GM19025 (cell line): Measurements from ENCODE around the gene PAK2.
"Not testable (repeated sequence)": the region's sequence is repeated elsewhere in the genome, so short reads cannot be mapped to it uniquely, and the experiment has no call there.

Source experiments
- ATAC-seq: cut with Tn5 transposase; IDR thresholded peaks from one replicate; pipeline ENCODE4 v1.9.1; 2021; ENCODE audit warnings: mild to moderate bottlenecking, low read depth, moderate library complexity; ENCODE audit not compliant: unreplicated experiment

Gene PAK2

DNA sequence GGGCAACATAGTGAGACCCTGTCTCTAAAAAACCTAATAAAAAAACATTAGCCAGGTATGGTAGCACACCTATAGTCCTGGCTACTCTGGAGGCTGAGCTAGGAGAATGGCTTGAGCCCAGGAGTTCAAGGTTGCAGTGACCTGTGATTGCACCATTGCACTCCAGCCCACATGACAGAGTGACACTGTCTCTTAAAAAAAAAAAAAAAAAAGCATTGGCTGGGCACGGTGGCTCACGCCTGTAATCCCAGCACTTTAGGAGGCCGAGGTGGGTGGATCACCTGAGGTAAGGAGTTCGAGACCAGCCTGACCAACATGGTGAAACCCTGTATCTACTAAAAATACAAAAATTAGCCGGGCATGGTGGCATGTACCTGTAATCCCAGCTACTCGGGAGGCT is 99.7 kb downstream of the PAK2 start:
- not testable (repeated sequence) for ATAC-seq

DNA sequence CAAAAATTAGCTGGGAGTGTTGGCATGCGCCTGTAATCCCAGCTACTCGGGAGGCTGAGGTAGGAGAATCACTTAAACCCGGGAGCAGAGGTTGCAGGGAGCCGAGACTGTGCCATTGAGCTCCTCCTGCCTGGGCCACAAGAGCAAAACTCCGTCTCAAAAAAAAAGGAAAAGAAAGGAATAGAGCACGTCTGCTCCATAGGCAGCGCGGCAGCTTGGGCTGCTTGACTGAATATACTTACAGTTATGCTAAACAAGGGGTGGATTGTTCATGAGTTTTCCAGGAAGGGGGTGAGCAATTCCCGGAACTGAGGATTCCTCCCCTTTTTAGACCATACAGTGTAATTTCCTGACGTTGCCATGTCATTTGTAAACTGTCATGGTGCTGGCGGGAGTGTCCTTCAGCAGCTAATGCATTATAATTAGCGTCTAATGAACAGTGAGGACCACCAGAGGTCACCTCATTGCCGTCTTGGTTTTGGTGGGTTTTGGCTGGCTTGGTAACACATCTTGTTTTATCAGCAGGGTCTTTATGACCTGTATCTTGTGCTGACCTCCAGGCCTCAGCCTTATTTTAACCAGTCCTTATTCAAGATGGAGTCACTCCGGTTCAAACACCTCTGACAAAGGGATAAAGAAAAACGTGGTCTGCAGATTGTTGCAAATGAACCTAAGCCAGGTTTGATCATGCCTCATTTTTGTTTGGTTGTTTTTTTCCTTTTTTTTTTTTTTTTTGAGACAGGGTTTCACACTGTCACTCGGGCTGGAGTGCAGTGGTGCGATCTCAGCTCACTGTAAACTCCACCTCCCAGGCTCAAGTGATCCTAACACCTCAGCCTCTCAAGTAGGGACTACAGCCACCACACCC is 103.1 kb downstream of the PAK2 start:
- no peak for ATAC-seq

DNA sequence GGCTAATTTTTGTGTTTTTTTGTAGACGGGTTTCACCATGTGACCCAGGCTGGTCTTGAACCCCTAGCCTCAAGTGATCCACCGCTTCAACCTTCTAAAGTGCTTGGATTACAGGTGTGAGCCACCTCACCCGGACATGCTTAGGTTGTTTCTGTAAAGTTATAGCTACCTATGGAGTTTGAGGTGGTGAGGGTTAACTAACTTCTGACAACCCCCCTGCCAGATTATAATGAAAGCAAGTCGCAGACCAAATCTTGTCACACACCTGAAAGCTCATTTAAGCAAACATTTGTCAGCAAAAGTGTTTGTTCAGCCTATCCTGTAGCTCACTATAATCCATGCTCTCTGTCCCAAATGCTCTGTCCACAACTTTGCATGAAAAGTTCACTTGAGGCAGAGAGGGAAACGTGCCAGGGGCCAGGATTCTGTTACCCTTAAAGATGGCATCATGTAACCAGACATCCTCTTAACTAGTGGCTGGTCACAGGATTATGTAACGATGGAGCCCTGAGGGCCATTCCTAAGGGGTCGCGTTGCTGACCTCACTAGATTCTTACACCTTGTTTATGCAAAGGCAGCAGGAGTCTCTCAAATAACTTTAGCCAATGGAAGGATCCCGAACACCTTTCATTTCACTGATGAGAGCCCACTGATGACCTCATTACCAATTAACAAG is 103.9 kb downstream of the PAK2 start:
- no peak for ATAC-seq

DNA sequence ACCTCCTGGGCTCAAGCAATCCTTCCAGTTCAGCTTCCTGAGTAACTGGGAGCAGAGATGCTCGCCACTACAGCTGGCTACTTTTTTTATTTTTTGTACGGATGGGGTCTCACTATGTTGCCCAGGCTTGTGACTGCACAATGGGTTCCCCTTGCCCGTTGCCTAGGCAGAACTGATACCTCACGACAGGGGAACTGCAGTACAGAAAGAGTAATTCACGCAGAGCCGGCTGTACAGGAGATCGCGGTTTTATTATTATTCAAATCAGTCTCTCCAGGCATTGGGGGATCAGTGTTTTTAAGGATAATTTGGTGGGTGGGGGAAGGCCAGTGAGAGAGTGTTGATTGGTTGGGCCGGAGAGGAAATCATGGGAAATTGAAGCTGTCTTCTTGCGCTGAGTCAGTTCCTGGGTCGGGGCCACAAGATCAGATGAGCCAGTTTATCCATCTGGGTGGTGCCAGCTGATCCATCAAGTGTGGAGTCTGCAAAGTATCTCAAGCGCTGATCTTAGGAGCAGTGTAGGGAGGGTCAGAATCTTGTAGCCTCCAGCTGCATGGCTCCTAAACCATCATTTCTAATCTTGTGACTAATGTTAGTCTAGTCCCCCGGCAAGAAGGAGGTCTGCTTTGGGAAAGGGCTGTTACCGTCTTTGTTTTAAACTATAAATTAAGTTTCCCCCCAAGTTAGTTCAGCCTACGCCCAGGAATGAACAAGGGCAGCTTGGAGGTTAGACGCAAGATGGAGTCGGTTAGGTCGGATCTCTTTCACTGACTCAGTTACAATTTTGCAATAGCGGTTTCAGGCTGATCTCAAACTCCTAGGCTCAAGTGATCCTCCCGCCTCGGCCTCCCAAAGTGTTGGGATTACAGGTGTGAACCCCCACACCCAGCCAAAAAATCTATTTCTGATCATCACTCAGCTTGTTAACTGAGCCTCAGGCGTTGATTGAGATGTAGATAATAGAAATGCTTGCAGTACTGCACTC is 104.9 kb downstream of the PAK2 start:
- ATAC-seq, result not testable (repeated sequence)

DNA sequence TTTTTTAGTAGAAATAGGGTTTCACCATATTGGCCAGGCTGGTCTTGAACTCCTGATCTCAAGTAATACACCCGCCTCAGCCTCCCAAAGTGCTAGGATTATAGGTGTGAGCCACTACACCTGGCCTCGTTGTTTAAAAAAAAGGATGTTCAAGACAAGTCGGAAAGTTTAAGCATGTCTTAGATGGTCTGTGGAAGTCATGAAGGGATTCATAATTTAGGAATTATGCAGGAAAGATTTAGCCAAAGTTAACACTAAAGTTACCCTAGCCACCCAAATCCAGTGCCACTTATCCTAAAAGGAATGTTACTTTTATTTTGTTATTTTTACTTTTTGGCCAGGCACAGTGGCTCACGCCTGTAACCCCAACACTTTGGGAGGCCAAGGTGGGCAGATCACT is 108.7 kb downstream of the PAK2 start:
- not testable (repeated sequence) for ATAC-seq

DNA sequence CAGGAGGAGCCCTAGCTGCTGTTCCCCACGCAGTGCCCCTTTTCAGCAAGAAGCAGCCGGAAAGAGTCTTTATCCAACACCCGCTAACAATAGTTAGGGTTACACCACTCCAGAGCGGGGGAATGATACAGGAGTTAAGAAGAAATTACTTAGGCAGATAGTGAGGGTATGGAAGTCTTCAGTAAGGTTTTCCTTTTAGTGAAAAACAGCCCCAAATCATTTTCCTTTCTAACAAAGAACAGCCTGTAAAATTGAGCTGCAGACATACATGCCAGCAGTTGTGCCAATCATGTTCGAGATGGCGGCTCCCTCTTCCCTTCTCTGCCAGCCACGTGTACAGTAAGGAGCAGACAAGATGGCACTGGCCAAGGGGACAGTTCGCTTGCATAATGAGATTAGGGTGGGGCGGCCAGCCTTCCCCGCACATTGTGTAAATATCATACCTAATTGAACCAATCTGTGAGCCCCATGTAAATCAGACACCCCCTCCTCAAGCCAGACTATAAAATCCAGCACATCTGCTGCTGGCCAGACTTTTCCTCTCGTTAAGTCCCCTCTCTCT is 109.6 kb downstream of the PAK2 start:
- ATAC-seq, result no peak

DNA sequence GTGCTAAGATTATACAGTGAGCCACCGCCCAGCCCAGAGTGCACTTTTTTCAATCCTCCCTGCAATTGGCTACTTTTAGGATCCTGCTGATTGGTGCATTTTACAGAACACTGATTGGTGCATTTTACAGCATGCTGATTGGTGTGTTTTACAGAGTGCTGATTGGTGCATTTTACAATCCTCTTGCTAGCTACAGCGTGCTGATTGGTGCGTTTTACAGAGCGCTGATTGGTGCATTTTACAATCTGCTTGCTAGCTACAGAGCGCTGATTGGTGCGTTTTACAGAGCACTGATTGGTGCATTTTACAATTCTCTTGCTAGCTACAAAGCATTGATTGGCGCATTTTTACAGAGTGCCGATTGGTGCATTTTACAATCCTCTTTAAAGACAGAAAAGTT is 123.3 kb downstream of the PAK2 start:
- not testable (repeated sequence) for ATAC-seq

DNA sequence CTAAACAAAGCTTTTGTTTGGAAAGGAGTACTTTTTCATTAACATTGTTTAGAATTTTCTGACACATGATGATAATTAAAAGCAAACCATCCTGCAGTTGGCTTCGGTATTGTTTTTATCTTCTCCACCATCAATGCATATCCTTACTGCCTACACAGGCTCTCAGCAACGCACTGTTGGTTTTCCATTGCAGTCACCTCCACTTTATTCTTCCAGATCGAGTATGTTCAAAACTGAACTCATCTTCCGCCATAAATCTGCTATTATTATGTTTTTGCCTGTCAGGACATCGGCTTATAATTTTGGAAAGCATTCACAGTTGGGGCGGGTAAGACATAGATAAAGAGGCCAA is 127.5 kb downstream of the PAK2 start:
- ATAC-seq, result no peak

DNA sequence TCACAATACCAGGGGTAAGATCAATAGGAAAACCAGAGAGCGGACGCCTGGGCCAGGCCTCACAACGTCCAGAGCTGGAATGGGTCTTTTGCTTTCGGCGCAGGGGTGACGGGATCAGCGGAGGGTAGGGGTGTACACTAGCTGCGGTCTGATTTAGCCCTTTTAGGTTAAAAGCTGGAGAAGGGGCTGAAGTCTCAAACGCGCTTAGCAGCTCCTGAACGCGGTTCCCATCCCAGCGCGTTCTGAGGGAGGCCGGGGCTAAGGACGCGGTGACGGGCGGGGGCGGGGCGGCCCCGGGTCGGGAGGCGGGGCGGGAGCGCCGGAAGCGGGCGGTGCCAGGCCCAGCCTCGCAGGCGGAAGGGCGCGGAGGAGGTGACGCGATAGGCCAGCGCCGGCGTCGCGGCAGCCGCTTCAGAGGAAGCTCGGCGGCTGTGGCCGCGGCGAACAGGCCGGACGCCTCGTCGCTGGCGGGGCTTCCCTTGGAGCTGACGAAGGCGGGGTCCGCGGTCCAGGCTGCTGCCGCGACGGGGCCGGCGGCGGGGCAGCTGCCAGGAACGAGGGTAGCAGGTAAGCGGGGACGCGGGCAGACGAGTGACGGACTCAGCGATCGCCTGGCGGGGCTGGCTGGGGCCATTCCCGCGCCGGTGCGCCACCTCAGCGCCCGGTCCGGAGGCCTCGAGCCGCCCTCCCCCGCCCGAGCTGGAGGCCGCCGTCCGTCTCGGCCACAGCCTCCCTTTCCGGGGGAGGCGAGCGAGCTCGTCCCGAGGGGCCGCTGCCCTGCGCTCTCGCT is 128.0 kb downstream of the PAK2 start, which contains the start of gene SENP5:
Gene SENP5, plus strand, starts transcription at position 414 of the 790 bp plus-strand sequence. CDS start 17,262 bp downstream, outside the sequence.
- peak; percentile 87 for ATAC-seq

DNA sequence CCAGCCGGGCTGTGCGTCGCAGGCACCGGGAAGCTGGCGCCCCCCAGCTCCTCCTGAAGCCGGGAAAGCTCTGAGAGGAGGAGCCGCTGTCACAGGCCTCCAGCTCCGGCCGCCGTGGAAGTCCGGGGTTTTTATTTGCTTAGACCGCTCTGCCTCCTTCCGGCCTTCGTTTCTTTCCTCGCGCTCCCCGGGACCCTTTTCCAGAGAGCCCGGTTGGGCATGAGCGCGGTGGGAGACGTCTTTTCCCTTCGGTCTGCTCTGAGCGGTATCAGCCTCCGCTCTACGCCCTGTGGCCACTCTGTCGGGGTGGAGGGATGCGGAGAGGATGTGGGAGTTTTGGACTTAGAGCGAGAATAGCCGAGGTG is 128.6 kb downstream of the PAK2 start:
- ATAC-seq, result peak; percentile 22

DNA sequence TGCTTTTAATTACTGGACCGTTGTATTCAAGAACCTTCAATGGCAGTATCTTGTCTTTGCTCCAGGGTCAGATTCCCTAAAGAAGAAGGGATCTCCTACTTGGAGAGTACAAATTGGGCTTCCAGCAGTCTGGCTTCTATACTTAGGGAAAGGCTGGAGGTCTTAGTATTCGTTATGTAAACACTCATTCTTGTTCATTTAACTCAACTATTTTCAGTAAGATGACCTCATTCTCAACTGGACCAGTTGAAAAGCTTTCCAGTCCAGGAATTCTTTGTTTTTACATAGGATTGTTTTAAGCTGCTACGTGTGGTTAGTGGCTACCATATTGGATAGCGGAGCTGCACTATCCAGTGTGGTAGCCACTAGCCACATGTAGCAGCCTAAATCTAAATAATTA is 132.7 kb downstream of the PAK2 start:
- no peak for ATAC-seq

DNA sequence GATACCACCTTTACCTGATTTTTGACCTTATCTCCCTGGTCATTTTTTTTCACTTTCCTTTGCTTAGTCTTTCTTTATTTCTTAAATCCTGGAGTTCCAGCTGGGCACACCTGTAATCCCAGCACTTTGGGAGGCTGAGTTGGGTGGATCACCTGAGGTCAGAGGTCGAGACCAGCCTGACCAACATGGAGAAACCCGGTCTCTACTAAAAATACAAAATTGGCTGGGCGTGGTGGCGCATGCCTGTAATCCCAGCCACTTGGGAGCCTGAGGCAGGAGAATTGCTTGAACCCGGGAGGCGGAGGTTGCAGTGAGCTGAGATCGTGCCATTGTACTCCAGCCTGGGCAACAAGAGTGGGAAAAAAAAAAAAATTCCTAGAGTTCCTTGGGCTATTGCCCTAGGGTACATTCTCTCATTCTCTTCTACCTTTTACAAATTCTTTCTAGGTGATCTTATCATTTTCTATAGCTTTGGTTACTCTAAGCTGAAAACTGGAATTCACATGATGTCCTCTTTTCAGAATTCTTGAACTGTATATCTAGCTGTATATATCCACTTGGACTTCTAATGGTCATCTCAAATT is 134.9 kb downstream of the PAK2 start:
- not testable (repeated sequence) for ATAC-seq

DNA sequence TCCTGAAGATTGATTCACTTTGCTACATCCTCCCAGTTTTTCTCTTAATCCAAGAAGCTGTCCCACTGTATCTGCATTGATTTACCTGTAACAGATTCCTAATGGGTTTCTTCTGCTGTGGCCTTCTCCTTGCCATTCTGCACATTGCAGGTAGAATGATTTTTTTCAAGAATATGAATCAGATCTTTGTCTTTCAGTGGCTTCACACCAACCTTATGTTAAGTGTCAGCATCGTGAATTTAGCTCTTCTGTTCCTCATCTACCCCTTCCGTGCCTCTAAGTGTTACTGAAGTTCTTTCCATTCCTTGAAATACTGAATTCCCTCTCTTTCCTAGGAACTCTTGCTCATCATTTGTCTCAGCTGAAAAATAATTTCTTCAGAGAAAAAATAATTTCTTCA is 135.6 kb downstream of the PAK2 start:
- ATAC-seq, result no peak
